GM18507 (cell line): Measurements from ENCODE around the gene C1R.
"Not testable (repeated sequence)": the region's sequence is repeated elsewhere in the genome, so short reads cannot be mapped to it uniquely, and the experiment has no call there.

Experiments used
- DNase-seq: peaks from one replicate; pipeline ENCODE4 v3.0.0; 2011; ENCODE audit warnings: low read depth; ENCODE audit not compliant: insufficient read length; ENCODE audit errors: extremely low spot score
- FAIRE-seq: peaks from 2 replicates; lab custom pipeline; 2011; peaks lifted over from hg19 to GRCh38; lab: Jason Lieb, UNC

C1R gene

DNA sequence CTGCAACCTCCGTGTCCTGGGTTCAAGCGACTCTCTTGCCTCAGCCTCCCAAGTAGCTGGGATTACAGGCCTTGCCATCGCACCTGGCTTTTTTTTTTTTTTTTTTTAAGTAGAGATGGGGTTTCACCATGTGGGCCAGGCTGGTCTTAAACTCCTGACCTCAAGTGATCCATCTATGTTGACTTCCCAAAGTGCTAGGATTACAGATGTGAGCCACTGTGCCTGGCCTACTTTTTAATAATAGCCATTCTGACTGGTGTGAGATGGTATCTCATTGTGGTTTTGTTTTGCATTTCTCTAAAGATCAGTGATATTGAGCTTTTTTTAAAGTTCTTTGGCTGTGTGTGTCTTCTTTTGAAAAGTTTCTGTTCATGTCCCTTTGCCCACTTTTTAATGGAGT lies 42.3 kb downstream of the C1R start:
- DNase-seq, FAIRE-seq: not testable (repeated sequence)

GRCh38 chr12:7049445-7049951 lies 42.7 kb downstream of the C1R start:
- not testable (repeated sequence) for DNase-seq, FAIRE-seq

- no peak for DNase-seq
- FAIRE-seq, result no peak
These were observed 44.9 kb downstream of the C1R start for GRCh38 chr12:7047306-7047705.

DNA sequence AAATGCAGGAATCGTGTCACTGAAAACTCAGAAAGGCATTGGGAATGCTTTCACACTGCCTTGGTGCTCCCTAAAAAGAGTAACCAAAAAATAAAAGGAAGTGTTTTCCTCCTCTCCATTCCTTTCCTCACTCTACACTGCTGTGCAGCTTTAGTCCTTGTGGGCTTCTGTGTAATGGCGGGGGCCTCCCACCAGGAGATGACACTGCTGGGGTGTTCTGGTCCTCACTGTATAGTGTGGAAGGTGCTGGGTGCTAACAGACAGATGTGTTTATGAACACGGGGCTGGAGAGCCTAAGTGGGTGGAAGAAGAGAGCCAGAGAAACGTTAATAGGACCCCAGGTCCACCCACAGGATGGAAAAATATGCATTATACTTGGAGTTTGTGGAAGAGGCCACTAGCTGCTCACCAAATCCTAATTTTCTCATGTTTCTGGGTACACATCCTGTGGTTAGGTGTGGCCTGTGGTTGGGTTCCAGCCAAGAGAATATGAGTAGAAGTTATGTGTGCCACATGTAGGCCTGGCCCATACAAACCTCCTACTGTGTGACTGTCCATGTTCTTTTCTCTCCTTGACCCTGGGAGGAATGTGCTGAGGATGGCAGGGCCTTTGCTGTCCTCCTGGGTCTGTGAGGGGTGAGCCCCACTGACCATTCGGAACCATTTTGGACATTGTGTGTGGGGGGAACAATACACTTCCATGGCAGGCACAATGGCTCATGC lies 45.7 kb downstream of the C1R start:
- FAIRE-seq, result no peak

GRCh38 chr12:7045913-7046312 lies 46.3 kb downstream of the C1R start:
- FAIRE-seq, result no peak
- DNase-seq, result no peak

More for the DNA sequence above, 45.7 kb downstream of the C1R start:
- DNase-seq, result no peak

GRCh38 chr12:7042842-7043241 lies 49.4 kb downstream of the C1R start:
- no peak for FAIRE-seq
- DNase-seq, result no peak

DNA sequence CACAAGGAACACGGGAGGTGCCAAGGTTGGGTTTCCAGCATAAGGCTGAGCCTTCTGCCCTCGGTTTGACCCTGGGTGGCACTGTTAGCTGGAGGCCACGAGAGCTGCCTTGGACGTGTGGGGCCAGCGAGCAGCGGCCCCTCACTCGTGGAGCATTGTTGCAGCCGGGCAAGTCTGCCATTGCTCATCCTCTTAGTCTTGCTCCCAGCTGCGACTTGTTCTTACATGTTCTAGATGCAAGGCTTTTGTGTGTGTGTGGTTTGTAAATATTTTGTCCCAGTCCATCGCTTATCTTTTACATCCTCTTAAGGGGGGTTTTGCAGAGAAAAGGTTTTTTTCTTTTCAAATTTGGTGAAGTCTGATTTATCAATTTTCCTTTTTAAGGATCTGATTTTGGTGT lies 52.8 kb downstream of the C1R start:
- FAIRE-seq (no peak), DNase-seq (no peak)

DNA sequence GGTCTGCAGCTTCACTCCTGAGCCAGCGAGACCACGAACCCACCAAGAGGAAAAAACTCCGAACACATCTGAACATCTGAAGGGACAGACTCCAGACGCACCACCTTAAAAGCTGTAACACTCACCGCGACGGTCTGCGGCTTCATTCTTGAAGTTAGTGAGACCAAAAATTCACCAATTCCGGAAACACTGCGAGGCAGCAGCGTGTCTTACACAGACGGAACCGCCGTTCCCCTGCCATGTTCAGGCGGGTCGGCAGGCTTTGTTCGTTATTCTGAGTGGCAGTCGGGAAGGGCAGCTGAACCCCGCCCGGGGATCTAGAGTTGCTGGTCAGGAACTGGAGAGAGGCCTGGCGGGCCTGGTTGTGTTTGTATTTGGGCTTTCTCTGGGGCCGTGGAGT lies 53.7 kb downstream of the C1R start:
- DNase-seq (no peak), FAIRE-seq (no peak)

- not testable (repeated sequence) for FAIRE-seq
These were observed 54.8 kb downstream of the C1R start for GRCh38 chr12:7037411-7037810.

DNA sequence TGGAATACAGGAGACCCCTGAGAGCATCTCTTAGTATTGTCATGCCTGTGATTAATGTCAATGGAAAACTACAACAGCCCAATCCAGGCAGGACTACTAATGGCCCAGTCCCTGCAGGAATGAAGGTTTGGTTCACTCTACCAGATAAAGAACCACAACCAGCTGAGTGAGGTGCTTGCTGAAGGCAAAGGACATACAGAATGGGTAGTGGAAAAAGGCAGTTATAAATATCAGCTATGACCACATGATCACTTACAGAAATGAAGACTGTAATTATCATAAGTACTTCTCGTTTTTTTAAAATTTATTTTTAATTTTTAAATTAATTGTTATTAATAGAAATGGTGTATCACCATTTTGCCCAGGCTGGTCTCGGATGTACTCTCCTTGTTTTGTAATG lies 56.8 kb downstream of the C1R start:
- no peak for DNase-seq
- FAIRE-seq, result no peak

More at GRCh38 chr12:7037411-7037810, 54.8 kb downstream of the C1R start:
- not testable (repeated sequence) for DNase-seq

- FAIRE-seq, result no peak
These were observed 57.8 kb downstream of the C1R start for GRCh38 chr12:7034464-7034863.

GRCh38 chr12:7032990-7033389 lies 59.3 kb downstream of the C1R start:
- FAIRE-seq (no peak), DNase-seq (no peak)

More at GRCh38 chr12:7034464-7034863, 57.8 kb downstream of the C1R start:
- no peak for DNase-seq

GRCh38 chr12:7031306-7031705 lies 60.9 kb downstream of the C1R start:
- FAIRE-seq, result no peak
- DNase-seq, result no peak
